ENCODE data around the gene ASCC1.
"Not testable (repeated sequence)": the region's sequence is repeated elsewhere in the genome, so short reads cannot be mapped to it uniquely, and the experiment has no call there.

- TF ChIP-seq CTCF (IDR thresholded peaks at IDR 0.05; ENCODE audit: borderline replicate concordance, extremely low read depth, low read length, poor library complexity, severe bottlenecking); EZH2 (IDR thresholded peaks at IDR 0.05; ENCODE audit: borderline replicate concordance, low read depth, low read length, severe bottlenecking): not testable (repeated sequence)
Measured at GRCh38 chr10:72150746-72151478, 65.2 kb downstream of the ASCC1 start.

Measured in DND-41 (cell line).